ENCODE results near the gene GALP.
"Not testable (repeated sequence)": the region's sequence is repeated elsewhere in the genome, so short reads cannot be mapped to it uniquely, and the experiment has no call there.

Gene GALP

GRCh38 chr19:56217039-56217949 lies 41.5 kb downstream of the GALP start:
- H3K36me3 ChIP-seq (ENCODE audit: control insufficient read depth, low read length) = no peaks in the 10 kb centered on the region
- no peaks in the 10 kb centered on the region for H3F3A ChIP-seq (ENCODE audit: control insufficient read depth, insufficient read depth)
- TF ChIP-seq CTCF (IDR thresholded peaks at IDR 0.05; ENCODE audit: low read depth, low read length, poor library complexity, severe bottlenecking) (no peak), EZH2phosphoT487 (IDR thresholded peaks at IDR 0.05; ENCODE audit: borderline replicate concordance, low read length) (no peak)
- H4K20me1 ChIP-seq (ENCODE audit: control insufficient read depth, insufficient read depth, low read depth, low read length) = no peaks in the 10 kb centered on the region
- no peaks in the 10 kb centered on the region for H3K9me2 ChIP-seq (replicated peaks; ENCODE audit: control insufficient read depth, low read length)
- no peaks in the 10 kb centered on the region for H3K27me3 ChIP-seq (ENCODE audit: control insufficient read depth, low read length)
- H3K27ac ChIP-seq (ENCODE audit: low read depth, low read length) = no peak overlapping the region
- no peaks in the 10 kb centered on the region for H3K4me1 ChIP-seq (ENCODE audit: control insufficient read depth, low read length)
- H3K4me3 ChIP-seq (ENCODE audit: low read length) = no peak overlapping the region
- no peak overlapping the region for H3K4me2 ChIP-seq (ENCODE audit: low read length)
- H3K79me2 ChIP-seq (ENCODE audit: control insufficient read depth, low read length) = no peaks in the 10 kb centered on the region
- H3K9me3 ChIP-seq (ENCODE audit: control insufficient read depth, insufficient read depth, low read length) = no peaks in the 10 kb centered on the region

GRCh38 chr19:56218961-56219360 lies 43.2 kb downstream of the GALP start:
- no peaks in the 10 kb centered on the region for H3K36me3 ChIP-seq (ENCODE audit: control insufficient read depth, low read length)
- no peak overlapping the region for H3K4me3 ChIP-seq (ENCODE audit: low read length)
- H3K27ac ChIP-seq (ENCODE audit: low read depth, low read length) = no peak overlapping the region
- H3K9me3 ChIP-seq (ENCODE audit: control insufficient read depth, insufficient read depth, low read length) = no peaks in the 10 kb centered on the region
- no peaks in the 10 kb centered on the region for H3K79me2 ChIP-seq (ENCODE audit: control insufficient read depth, low read length)
- H3K27me3 ChIP-seq (ENCODE audit: control insufficient read depth, low read length) = no peaks in the 10 kb centered on the region
- no peaks in the 10 kb centered on the region for H4K20me1 ChIP-seq (ENCODE audit: control insufficient read depth, insufficient read depth, low read depth, low read length)
- H3K9me2 ChIP-seq (replicated peaks; ENCODE audit: control insufficient read depth, low read length) = no peaks in the 10 kb centered on the region
- no peak overlapping the region for H3K4me2 ChIP-seq (ENCODE audit: low read length)
- H3F3A ChIP-seq (ENCODE audit: control insufficient read depth, insufficient read depth) = no peaks in the 10 kb centered on the region
- TF ChIP-seq EZH2phosphoT487 (IDR thresholded peaks at IDR 0.05; ENCODE audit: borderline replicate concordance, low read length) (no peak), CTCF (IDR thresholded peaks at IDR 0.05; ENCODE audit: low read depth, low read length, poor library complexity, severe bottlenecking) (no peak)
- no peaks in the 10 kb centered on the region for H3K4me1 ChIP-seq (ENCODE audit: control insufficient read depth, low read length)

- peak; percentile 41 for TF ChIP-seq CTCF (IDR thresholded peaks at IDR 0.05; ENCODE audit: low read depth, low read length, poor library complexity, severe bottlenecking)
- H3K36me3 ChIP-seq (ENCODE audit: control insufficient read depth, low read length); H3K27ac ChIP-seq (ENCODE audit: low read depth, low read length); H3K4me1 ChIP-seq (ENCODE audit: control insufficient read depth, low read length); H3K79me2 ChIP-seq (ENCODE audit: control insufficient read depth, low read length); H4K20me1 ChIP-seq (ENCODE audit: control insufficient read depth, insufficient read depth, low read depth, low read length); H3K9me3 ChIP-seq (ENCODE audit: control insufficient read depth, insufficient read depth, low read length); H3K4me3 ChIP-seq (ENCODE audit: low read length); H3K27me3 ChIP-seq (ENCODE audit: control insufficient read depth, low read length); H3K4me2 ChIP-seq (ENCODE audit: low read length); H3K9me2 ChIP-seq (replicated peaks; ENCODE audit: control insufficient read depth, low read length); H3F3A ChIP-seq (ENCODE audit: control insufficient read depth, insufficient read depth): not testable (repeated sequence)
Measured at GRCh38 chr19:56221442-56221841, 45.6 kb downstream of the GALP start.
